Stomach (tissue), 9 donors: ENCODE measurements around the gene PAX5. TPM values are rescaled to one million over a fixed set of nuclear protein-coding genes. Genes with fewer than 3 reads are reported as not detected.
A peak's percentile ranks its signal among the peaks of the same experiment; 100 is the strongest.

ENCODE experiments used
- DNase-seq, 2 donors: peaks; one replicate each; pipeline versions ENCODE4 v3.0.0 to v3.0.0-alpha.2; 2013 to 2019
- H3K27ac ChIP-seq, 5 donors: fragments of 200-600 bp in 4 of 5; sonication (generic) in 4 of 5; one replicate each; pipeline ENCODE4 v1.5.1; 2013 to 2019; ENCODE audit warnings: mild to moderate bottlenecking in 1 of 5, moderate library complexity in 1 of 5
- H3K27me3 ChIP-seq, 3 donors: fragments of 200-600 bp; sonication (generic); one replicate each; pipeline ENCODE4 v1.5.1; 2017 to 2019; ENCODE audit warnings: mixed run types in 1 of 3
- H3K36me3 ChIP-seq, 4 donors: fragments of 200-600 bp; sonication (generic); 1 replicate in 3 of 4; 2 replicates in 1 of 4; pipeline ENCODE4 v1.5.1; 2016 to 2019
- H3K4me1 ChIP-seq, 4 donors: fragments of 200-600 bp; sonication (generic); one replicate each; pipeline ENCODE4 v1.5.1; 2016 to 2019
- H3K4me3 ChIP-seq, 4 donors: fragments of 200-600 bp; sonication (generic) in 3 of 4; one replicate each; pipeline ENCODE4 v1.5.1; 2016 to 2019; ENCODE audit warnings: mild to moderate bottlenecking in 1 of 4
- H3K9me3 ChIP-seq, 4 donors: fragments of 200-600 bp; sonication (generic); one replicate each; pipeline ENCODE4 v1.5.1; 2016 to 2019
- EP300 ChIP-seq: sonication (generic); formaldehyde crosslinking; IDR thresholded peaks from one replicate; pipeline ENCODE4 v1.6.1; 2017; ENCODE audit warnings: antibody characterized with exemption
- POLR2A ChIP-seq, 4 donors: fragments of 450-650 bp; IDR thresholded peaks; one replicate each; pipeline ENCODE4 v1.6.1; 2016; ENCODE audit warnings: antibody characterized with exemption in 4 of 4, control low read depth in 2 of 4, mild to moderate bottlenecking in 1 of 4, moderate library complexity in 1 of 4
- POLR2AphosphoS5 ChIP-seq, 3 donors: sonication (generic); formaldehyde crosslinking; IDR thresholded peaks; one replicate each; pipeline ENCODE4 v1.6.1; 2016; ENCODE audit warnings: antibody characterized with exemption in 3 of 3
- WGBS, 5 donors: extraction: QIAGEN DNeasy Blood & Tissue Kit in 3 of 5; methylation state at CpG; one replicate each; pipeline versions ENCODE4 v1.1.5 to v1.1.7; 2013 to 2018; 5-methylcytosine and 5-hydroxymethylcytosine counted together
- intact Hi-C: fragments of 100-400 bp; cut with DNase I; formaldehyde crosslinking; loops from one replicate; pipeline ENCODE4 v1.15.1; 2023; ENCODE audit warnings: low total_unique reads
- polyA plus RNA-seq, 3 donors: library from polyadenylated mRNA; stranded (reverse); fragments of 200-250 nt; gene quantifications; one replicate each; pipeline ENCODE4 v1.2.3, GENCODE V29; 2013
- total RNA-seq, 5 donors: library from RNA; depleted of rRNA; stranded (reverse); fragments of >200 nt; gene quantifications; one replicate each; pipeline versions ENCODE4 v1.1.0 to v1.2.3, GENCODE V29; 2014 to 2016
- TF ChIP-seq, protein P1 (sequence below), 7 experiments: fragments of 450-650 bp in 4 of 7; fragments of 200-600 bp in 3 of 7; sonication (generic) in 3 of 7; IDR thresholded peaks; one replicate each; pipeline ENCODE4 v1.5.1; 2016 to 2019; ENCODE audit warnings: antibody characterized with exemption in 7 of 7, control low read depth in 2 of 7, mild to moderate bottlenecking in 1 of 7
- donor health status: healthy with polysubstance abuse.
- donor health status: Bipolar disorder and iron deficiency.
- donor health status: healthy.

The PAX5 gene
- total and polyA plus RNA-seq, 8 donors: 0.43 to 1.3 TPM; not detected in 6

- H3K4me3 ChIP-seq: no peak overlapping the region
- intact Hi-C loops: no loop called here
- peak in 1 of 2 donors; percentile 6 for DNase-seq
- H3K4me1 ChIP-seq: no peaks in the 10 kb centered on the region
- peaks cover 0 to 5% (median 0%) of the 10 kb centered on the region in 4 donors for H3K9me3 ChIP-seq
- H3K36me3 ChIP-seq: no peaks in the 10 kb centered on the region
- H3K27ac ChIP-seq: no peak overlapping the region
- no peak for TF ChIP-seq POLR2AphosphoS5 (IDR thresholded peaks at IDR 0.05)
- no peak for TF ChIP-seq POLR2A (IDR thresholded peaks at IDR 0.05)
- TF ChIP-seq EP300: no peak
- TF ChIP-seq, protein P1, sequence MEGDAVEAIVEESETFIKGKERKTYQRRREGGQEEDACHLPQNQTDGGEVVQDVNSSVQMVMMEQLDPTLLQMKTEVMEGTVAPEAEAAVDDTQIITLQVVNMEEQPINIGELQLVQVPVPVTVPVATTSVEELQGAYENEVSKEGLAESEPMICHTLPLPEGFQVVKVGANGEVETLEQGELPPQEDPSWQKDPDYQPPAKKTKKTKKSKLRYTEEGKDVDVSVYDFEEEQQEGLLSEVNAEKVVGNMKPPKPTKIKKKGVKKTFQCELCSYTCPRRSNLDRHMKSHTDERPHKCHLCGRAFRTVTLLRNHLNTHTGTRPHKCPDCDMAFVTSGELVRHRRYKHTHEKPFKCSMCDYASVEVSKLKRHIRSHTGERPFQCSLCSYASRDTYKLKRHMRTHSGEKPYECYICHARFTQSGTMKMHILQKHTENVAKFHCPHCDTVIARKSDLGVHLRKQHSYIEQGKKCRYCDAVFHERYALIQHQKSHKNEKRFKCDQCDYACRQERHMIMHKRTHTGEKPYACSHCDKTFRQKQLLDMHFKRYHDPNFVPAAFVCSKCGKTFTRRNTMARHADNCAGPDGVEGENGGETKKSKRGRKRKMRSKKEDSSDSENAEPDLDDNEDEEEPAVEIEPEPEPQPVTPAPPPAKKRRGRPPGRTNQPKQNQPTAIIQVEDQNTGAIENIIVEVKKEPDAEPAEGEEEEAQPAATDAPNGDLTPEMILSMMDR (IDR thresholded peaks at IDR 0.05): no peak
- 47 to 62% (median 57%) methylated on average over 11 of the region's 11 CpGs for WGBS, 5 donors
- peaks cover 0 to 59% (median 11%) of the 10 kb centered on the region in 3 donors for H3K27me3 ChIP-seq
Observed at GRCh38 chr9:36803961-36804360, 230.1 kb downstream of the PAX5 start.

- Histone ChIP-seq H3K36me3 (no peaks in the 10 kb centered on the region), H3K4me1 (no peaks in the 10 kb centered on the region), H3K27ac (no peak overlapping the region), H3K27me3 (peaks cover 0 to 56% (median 11%) of the 10 kb centered on the region in 3 donors), H3K9me3 (peaks cover 0 to 5% (median 0%) of the 10 kb centered on the region in 4 donors), H3K4me3 (no peak overlapping the region)
- no peak for DNase-seq
- intact Hi-C loops: no loop called here
- TF ChIP-seq POLR2AphosphoS5 (IDR thresholded peaks at IDR 0.05): no peak
- no peak for TF ChIP-seq EP300
- no peak for TF ChIP-seq POLR2A (IDR thresholded peaks at IDR 0.05)
- TF ChIP-seq, protein P1 (IDR thresholded peaks at IDR 0.05): no peak
- 41 to 45% (median 44%) methylated on average over 15 of the region's 15 CpGs for WGBS, 5 donors
Observed at GRCh38 chr9:36802201-36802920, 231.7 kb downstream of the PAX5 start.

- peaks cover 0 to 5% (median 0%) of the 10 kb centered on the region in 4 donors for H3K9me3 ChIP-seq
- H3K27ac ChIP-seq: no peak overlapping the region
- TF ChIP-seq POLR2A (IDR thresholded peaks at IDR 0.05) (no peak), EP300 (no peak), POLR2AphosphoS5 (IDR thresholded peaks at IDR 0.05) (no peak)
- TF ChIP-seq, protein P1 (IDR thresholded peaks at IDR 0.05): no peak
- intact Hi-C loops: no loop called here
- no peaks in the 10 kb centered on the region for H3K4me1 ChIP-seq
- H3K36me3 ChIP-seq: no peaks in the 10 kb centered on the region
- no peak for DNase-seq
- H3K4me3 ChIP-seq: no peak overlapping the region
- WGBS, 5 donors: 65 to 88% (median 69%) methylated on average over 3 of the region's 3 CpGs
- peaks cover 0 to 47% (median 11%) of the 10 kb centered on the region in 3 donors for H3K27me3 ChIP-seq
Observed at GRCh38 chr9:36800455-36800854, 233.6 kb downstream of the PAX5 start.

GRCh38 chr9:36798350-36799065, 235.6 kb downstream of the PAX5 start:
- no peak overlapping the region for H3K27ac ChIP-seq
- intact Hi-C loops: no loop called here
- H3K36me3 ChIP-seq: no peaks in the 10 kb centered on the region
- DNase-seq: no peak
- WGBS, 5 donors: 54 to 77% (median 66%) methylated on average over 6 of the region's 6 CpGs
- TF ChIP-seq POLR2AphosphoS5 (IDR thresholded peaks at IDR 0.05): no peak
- TF ChIP-seq, protein P1 (IDR thresholded peaks at IDR 0.05): no peak
- no peak for TF ChIP-seq POLR2A (IDR thresholded peaks at IDR 0.05)
- TF ChIP-seq EP300: no peak
- no peaks in the 10 kb centered on the region for H3K4me1 ChIP-seq
- H3K27me3 ChIP-seq: peaks cover 0 to 41% (median 11%) of the 10 kb centered on the region in 3 donors
- H3K4me3 ChIP-seq: no peak overlapping the region
- H3K9me3 ChIP-seq: peaks cover 1 to 10% (median 8%) of the 10 kb centered on the region in 4 donors
